HG02884 (cell line): Measurements from ENCODE around the gene MYO1F.
A peak's percentile ranks its signal among the peaks of the same experiment; 100 is the strongest.
"Not testable (repeated sequence)": the region's sequence is repeated elsewhere in the genome, so short reads cannot be mapped to it uniquely, and the experiment has no call there.

Experiments used
- ATAC-seq: cut with Tn5 transposase; IDR thresholded peaks from one replicate; pipeline ENCODE4 v1.9.1; 2021; ENCODE audit warnings: mild to moderate bottlenecking, moderate library complexity; ENCODE audit not compliant: unreplicated experiment

MYO1F gene

GRCh38 chr19:8519388-8519787, 57.9 kb downstream of the MYO1F start:
- ATAC-seq = no peak

- no peak for ATAC-seq
Measured at GRCh38 chr19:8518536-8518935, 58.7 kb downstream of the MYO1F start.

GRCh38 chr19:8517551-8518442, 59.4 kb downstream of the MYO1F start:
- ATAC-seq = no peak

- ATAC-seq = no peak
Measured at GRCh38 chr19:8515317-8515716, 61.9 kb downstream of the MYO1F start.

GRCh38 chr19:8514505-8515009, 62.7 kb downstream of the MYO1F start:
- not testable (repeated sequence) for ATAC-seq

- peak; percentile 87 for ATAC-seq
Measured at GRCh38 chr19:8513687-8514504, 63.3 kb downstream of the MYO1F start, which contains the start of gene ZNF414. Gene ZNF414 (minus strand): TSS chr19:8514167. CDS start chr19:8514046, 121 bp downstream.

- no peak for ATAC-seq
Measured at GRCh38 chr19:8513036-8513686, 64.1 kb downstream of the MYO1F start.

- no peak for ATAC-seq
Measured at GRCh38 chr19:8512115-8512967, 64.9 kb downstream of the MYO1F start.

- no peak for ATAC-seq
Measured at GRCh38 chr19:8511573-8512101, 65.6 kb downstream of the MYO1F start.

- no peak for ATAC-seq
Measured at GRCh38 chr19:8510589-8511115, 66.6 kb downstream of the MYO1F start.

GRCh38 chr19:8506402-8506957, 70.8 kb downstream of the MYO1F start:
- no peak for ATAC-seq

- ATAC-seq = no peak
Measured at GRCh38 chr19:8505680-8506401, 71.4 kb downstream of the MYO1F start.

- no peak for ATAC-seq
Measured at GRCh38 chr19:8504919-8505318, 72.3 kb downstream of the MYO1F start.

- ATAC-seq = no peak
Measured at GRCh38 chr19:8504171-8504570, 73.1 kb downstream of the MYO1F start.

- no peak for ATAC-seq
Measured at GRCh38 chr19:8503510-8503909, 73.7 kb downstream of the MYO1F start.

- no peak for ATAC-seq
Measured at GRCh38 chr19:8501981-8502380, 75.3 kb downstream of the MYO1F start.

- no peak for ATAC-seq
Measured at GRCh38 chr19:8501516-8501915, 75.7 kb downstream of the MYO1F start.

- no peak for ATAC-seq
Measured at GRCh38 chr19:8500158-8500557, 77.1 kb downstream of the MYO1F start.
